PC-3 (cell line): Measurements from ENCODE around the gene C16orf86.

ENCODE experiments used
- EZH2 ChIP-seq: fragments of 300-600 bp; sonication (generic); IDR thresholded peaks from one replicate; pipeline ENCODE4 v1.6.1; 2017; ENCODE audit warnings: antibody characterized with exemption, mild to moderate bottlenecking, low read length; ENCODE audit not compliant: unreplicated experiment
- TF ChIP-seq, protein P1 (sequence below): fragments of 300-600 bp; sonication (generic); conservative IDR thresholded peaks from 2 replicates; pipeline ENCODE4 v1.5.1; 2017; ENCODE audit warnings: antibody characterized with exemption, low read depth, mild to moderate bottlenecking, low read length

GRCh38 chr16:67659675-67660563 is 6.7 kb upstream of the C16orf86 start, which contains the start of gene ACD:
- TF ChIP-seq, protein P1, sequence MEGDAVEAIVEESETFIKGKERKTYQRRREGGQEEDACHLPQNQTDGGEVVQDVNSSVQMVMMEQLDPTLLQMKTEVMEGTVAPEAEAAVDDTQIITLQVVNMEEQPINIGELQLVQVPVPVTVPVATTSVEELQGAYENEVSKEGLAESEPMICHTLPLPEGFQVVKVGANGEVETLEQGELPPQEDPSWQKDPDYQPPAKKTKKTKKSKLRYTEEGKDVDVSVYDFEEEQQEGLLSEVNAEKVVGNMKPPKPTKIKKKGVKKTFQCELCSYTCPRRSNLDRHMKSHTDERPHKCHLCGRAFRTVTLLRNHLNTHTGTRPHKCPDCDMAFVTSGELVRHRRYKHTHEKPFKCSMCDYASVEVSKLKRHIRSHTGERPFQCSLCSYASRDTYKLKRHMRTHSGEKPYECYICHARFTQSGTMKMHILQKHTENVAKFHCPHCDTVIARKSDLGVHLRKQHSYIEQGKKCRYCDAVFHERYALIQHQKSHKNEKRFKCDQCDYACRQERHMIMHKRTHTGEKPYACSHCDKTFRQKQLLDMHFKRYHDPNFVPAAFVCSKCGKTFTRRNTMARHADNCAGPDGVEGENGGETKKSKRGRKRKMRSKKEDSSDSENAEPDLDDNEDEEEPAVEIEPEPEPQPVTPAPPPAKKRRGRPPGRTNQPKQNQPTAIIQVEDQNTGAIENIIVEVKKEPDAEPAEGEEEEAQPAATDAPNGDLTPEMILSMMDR: no peak
- TF ChIP-seq EZH2: no peak
